Breast epithelium (tissue), 3 donors: ENCODE data around the gene BFSP2.

Experiments
- CTCF ChIP-seq, 3 donors: fragments of 450-650 bp; IDR thresholded peaks; one replicate each; pipeline ENCODE4 v1.5.1; 2016 to 2017; ENCODE audit warnings: antibody characterized with exemption in 3 of 3, mild to moderate bottlenecking in 3 of 3, moderate library complexity in 3 of 3
- POLR2A ChIP-seq: fragments of 450-650 bp; IDR thresholded peaks from one replicate; pipeline ENCODE4 v1.6.1; 2016; ENCODE audit warnings: antibody characterized with exemption, mild to moderate bottlenecking, moderate library complexity
- POLR2AphosphoS5 ChIP-seq, 3 donors: sonication (generic); formaldehyde crosslinking; IDR thresholded peaks; one replicate each; pipeline ENCODE4 v1.6.1; 2017; ENCODE audit warnings: antibody characterized with exemption in 3 of 3

DNA sequence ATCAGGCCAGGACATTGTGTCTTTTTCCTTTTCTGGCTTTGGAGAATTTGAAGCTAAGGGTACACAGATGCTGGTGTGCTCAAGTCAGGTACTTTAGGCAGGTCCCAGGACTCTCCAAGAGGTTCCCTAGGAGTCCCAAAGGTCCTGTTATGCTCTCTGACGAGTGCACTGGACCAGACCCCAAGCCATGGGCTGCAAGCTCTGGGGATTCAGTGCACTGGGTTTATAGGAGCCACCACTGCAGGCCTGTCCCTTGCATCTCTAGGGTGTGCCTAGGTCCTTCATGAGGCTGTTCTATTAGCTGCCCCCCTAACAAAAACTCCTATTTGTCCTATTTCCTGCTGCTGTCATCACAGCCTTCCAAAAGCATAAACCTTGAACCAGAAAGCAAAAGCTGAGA, 31.9 kb upstream of the BFSP2 start:
- TF ChIP-seq CTCF (IDR thresholded peaks at IDR 0.05) (no peak), POLR2A (no peak), POLR2AphosphoS5 (IDR thresholded peaks at IDR 0.05) (no peak)
